HG02840 (cell line): ENCODE measurements around the gene CDYL.

Experiments
- ATAC-seq: cut with Tn5 transposase; IDR thresholded peaks from one replicate; pipeline ENCODE4 v1.9.1; 2021; ENCODE audit warnings: mild to moderate bottlenecking, moderate library complexity, moderate number of reproducible peaks; ENCODE audit not compliant: unreplicated experiment, low FRiP score

CDYL gene

GRCh38 chr6:4776131-4776492 is at the start of gene CDYL:
Gene CDYL, plus strand, starts transcription at chr6:4776404. Its CDS starts 380 bp downstream, at chr6:4776784.
- peak; percentile 66 for ATAC-seq

GRCh38 chr6:4726645-4727044 is 49.6 kb upstream of the CDYL start:
- ATAC-seq = no peak

GRCh38 chr6:4727217-4727616 is 49.0 kb upstream of the CDYL start:
- ATAC-seq = no peak

- no peak for ATAC-seq
Observed at GRCh38 chr6:4727671-4728435, 48.4 kb upstream of the CDYL start.

- no peak for ATAC-seq
Observed at GRCh38 chr6:4728436-4728769, 47.8 kb upstream of the CDYL start.

- ATAC-seq = no peak
Observed at GRCh38 chr6:4728926-4729325, 47.3 kb upstream of the CDYL start.

- no peak for ATAC-seq
Observed at GRCh38 chr6:4731996-4732395, 44.2 kb upstream of the CDYL start.

- no peak for ATAC-seq
Observed at GRCh38 chr6:4732691-4733315, 43.4 kb upstream of the CDYL start.

- no peak for ATAC-seq
Observed at GRCh38 chr6:4736371-4736873, 39.8 kb upstream of the CDYL start.

GRCh38 chr6:4740032-4740431 is 36.2 kb upstream of the CDYL start:
- no peak for ATAC-seq

- ATAC-seq = no peak
Observed at GRCh38 chr6:4743062-4743461, 33.1 kb upstream of the CDYL start.

- ATAC-seq = no peak
Observed at GRCh38 chr6:4743926-4744325, 32.3 kb upstream of the CDYL start.

GRCh38 chr6:4747588-4747987 is 28.6 kb upstream of the CDYL start:
- no peak for ATAC-seq

- no peak for ATAC-seq
Observed at GRCh38 chr6:4751823-4752464, 24.3 kb upstream of the CDYL start.

- ATAC-seq = no peak
Observed at GRCh38 chr6:4756247-4756646, 20.0 kb upstream of the CDYL start.

GRCh38 chr6:4759997-4760396 is 16.2 kb upstream of the CDYL start:
- ATAC-seq = no peak

GRCh38 chr6:4760773-4761172 is 15.4 kb upstream of the CDYL start:
- ATAC-seq = no peak

- ATAC-seq = no peak
Observed at GRCh38 chr6:4762294-4762693, 13.9 kb upstream of the CDYL start.

GRCh38 chr6:4763921-4764320 is 12.3 kb upstream of the CDYL start:
- no peak for ATAC-seq

- no peak for ATAC-seq
Observed at GRCh38 chr6:4768815-4769214, 7.4 kb upstream of the CDYL start.

- ATAC-seq = no peak
Observed at GRCh38 chr6:4772750-4773149, 3.5 kb upstream of the CDYL start.

- no peak for ATAC-seq
Observed at GRCh38 chr6:4773181-4773580, 3.0 kb upstream of the CDYL start.
